Brain microvascular endothelial cell (primary cell): ENCODE results near the gene HOXB9.

ENCODE experiments used
- DNase-seq: peaks from one replicate; pipeline ENCODE4 v3.0.0-alpha.2; 2020
- H3K27ac ChIP-seq: fragments of 250-450 bp; sonication (Bioruptor Pico); 2 replicates; pipeline ENCODE4 v1.5.1; 2020; ENCODE audit warnings: mild to moderate bottlenecking, moderate library complexity
- H3K27me3 ChIP-seq: fragments of 250-450 bp; sonication (Bioruptor Pico); replicated peaks from 2 replicates; pipeline ENCODE4 v1.5.1; 2020; ENCODE audit warnings: mild to moderate bottlenecking
- H3K36me3 ChIP-seq: fragments of 250-450 bp; sonication (Bioruptor Pico); replicated peaks from 2 replicates; pipeline ENCODE4 v1.5.1; 2020; ENCODE audit warnings: mild to moderate bottlenecking
- H3K4me3 ChIP-seq: 2 replicates; pipeline ENCODE4 v1.5.1; 2011; ENCODE audit warnings: low read depth, mild to moderate bottlenecking, control low read depth, low read length, moderate library complexity
- in situ Hi-C: cut with HindIII; loops from 2 replicates; pipeline ENCODE4 v1.10.0; 2017; ENCODE audit warnings: low sequenced_read_pairs, low pct_ligation_motif_present
- TF ChIP-seq, protein P1 (sequence below): IDR thresholded peaks from 2 replicates; pipeline ENCODE4 v1.5.1; 2011; ENCODE audit warnings: low read depth, mild to moderate bottlenecking, moderate library complexity, low read length, control low read depth, inconsistent platforms; ENCODE audit errors: missing control alignments

The HOXB9 gene

DNA sequence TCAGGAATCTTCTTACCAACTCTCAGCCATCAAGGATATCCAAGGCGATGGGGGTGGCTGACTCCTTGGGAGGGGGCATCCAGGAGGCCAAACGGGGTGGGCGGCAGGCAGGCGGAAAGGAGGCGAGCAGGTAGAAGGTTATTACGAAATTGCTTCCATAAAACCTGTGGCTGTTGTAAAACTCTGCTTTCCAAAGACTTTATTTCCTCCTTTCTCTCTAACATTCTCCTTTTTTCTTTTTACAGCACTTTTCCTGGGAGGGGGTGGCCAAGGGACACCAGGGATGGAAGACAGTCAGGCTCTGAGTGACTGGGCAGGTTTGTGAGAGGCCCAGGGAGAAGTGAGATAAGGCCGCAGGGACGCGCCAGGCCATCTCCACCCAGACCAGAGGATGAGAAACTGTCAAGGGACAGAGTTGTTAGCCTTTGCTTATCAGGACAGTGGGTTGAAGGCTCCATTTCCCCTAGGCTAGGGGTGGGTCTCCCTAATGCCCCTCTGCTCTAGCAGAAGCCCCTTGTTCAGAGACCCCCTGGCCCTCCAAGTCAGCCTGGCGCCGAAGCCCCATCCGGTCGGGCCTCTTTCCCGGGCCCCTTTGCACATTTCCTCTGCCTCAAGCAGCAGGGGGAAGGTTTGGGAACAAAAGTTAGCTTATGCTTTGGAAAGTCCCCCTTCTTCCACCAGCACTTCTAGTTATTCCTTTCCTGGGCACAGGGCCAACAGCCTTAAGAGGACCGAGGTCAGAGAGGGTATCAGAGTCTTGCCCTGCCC, 5.0 kb upstream of the HOXB9 start:
- TF ChIP-seq, protein P1, sequence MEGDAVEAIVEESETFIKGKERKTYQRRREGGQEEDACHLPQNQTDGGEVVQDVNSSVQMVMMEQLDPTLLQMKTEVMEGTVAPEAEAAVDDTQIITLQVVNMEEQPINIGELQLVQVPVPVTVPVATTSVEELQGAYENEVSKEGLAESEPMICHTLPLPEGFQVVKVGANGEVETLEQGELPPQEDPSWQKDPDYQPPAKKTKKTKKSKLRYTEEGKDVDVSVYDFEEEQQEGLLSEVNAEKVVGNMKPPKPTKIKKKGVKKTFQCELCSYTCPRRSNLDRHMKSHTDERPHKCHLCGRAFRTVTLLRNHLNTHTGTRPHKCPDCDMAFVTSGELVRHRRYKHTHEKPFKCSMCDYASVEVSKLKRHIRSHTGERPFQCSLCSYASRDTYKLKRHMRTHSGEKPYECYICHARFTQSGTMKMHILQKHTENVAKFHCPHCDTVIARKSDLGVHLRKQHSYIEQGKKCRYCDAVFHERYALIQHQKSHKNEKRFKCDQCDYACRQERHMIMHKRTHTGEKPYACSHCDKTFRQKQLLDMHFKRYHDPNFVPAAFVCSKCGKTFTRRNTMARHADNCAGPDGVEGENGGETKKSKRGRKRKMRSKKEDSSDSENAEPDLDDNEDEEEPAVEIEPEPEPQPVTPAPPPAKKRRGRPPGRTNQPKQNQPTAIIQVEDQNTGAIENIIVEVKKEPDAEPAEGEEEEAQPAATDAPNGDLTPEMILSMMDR: no peak
- no peak for DNase-seq
- no peak overlapping the region for H3K4me3 ChIP-seq
- in situ Hi-C loops: no loop called here
- peaks cover 98% of the 10 kb centered on the region for H3K27me3 ChIP-seq
- H3K36me3 ChIP-seq: no peaks in the 10 kb centered on the region
- no peak overlapping the region for H3K27ac ChIP-seq

DNA sequence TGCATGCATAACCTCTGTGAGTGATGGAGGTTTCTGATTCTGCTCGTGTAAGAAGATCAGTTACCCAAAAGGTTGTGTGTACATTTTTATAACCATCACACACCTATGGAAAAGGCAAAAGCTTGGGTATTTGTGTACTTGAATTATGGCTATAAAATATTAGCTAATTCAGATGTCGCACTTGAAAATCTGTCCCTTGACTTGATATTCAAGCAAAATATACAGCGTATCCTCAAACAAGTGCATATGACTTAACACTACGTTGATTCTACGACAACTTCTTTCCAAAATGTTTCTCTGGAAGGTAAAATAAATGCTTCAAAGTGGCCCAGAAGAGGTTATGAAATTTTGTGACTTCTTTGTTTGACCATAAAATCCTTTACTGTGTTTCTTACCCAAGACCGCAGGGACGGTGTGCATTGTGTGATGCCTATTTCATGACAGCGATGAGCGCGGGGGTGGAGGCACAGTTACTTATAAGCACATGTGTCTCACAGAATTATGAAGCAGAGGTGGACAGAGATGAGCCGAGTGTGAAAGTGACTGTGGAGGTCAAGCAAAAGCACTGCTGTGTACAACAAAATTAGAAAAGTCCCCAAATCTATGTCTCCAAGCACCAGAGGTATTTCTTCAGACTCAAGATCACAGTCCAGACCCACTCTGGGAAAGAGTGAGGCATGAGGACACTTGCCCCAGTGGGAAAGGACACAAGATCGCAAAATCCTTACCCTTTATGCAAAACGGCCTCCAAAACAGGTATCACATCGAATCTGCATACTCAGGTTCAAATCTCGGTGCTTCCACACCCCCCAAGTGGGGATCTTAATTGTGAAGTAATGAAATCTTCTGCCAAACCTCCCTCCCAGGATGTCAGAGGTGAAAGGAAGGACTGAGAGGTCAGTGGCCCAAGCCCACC, 4.1 kb upstream of the HOXB9 start:
- Histone ChIP-seq H3K4me3 (no peak overlapping the region), H3K36me3 (no peaks in the 10 kb centered on the region), H3K27ac (no peak overlapping the region), H3K27me3 (peaks cover 98% of the 10 kb centered on the region)
- no peak for DNase-seq
- TF ChIP-seq, protein P1: no peak
- in situ Hi-C loops: no loop called here

DNA sequence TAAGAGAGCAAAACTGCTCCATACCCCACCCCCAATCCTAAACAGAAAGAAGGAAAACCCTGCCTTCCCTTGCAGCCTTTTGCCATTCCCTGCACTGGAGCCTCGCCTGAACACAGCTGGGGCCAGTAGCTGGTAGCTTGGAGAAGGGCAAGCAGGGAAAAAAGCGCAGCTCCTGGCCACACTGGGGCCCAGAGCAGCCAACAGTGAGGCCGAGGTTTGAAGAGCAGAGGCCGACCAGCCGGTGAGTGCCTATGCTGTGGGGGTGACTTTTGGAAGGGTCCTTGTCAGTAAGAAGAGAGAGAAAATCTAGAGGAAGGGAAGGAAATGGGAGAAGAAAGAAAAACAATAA, 3.2 kb upstream of the HOXB9 start:
- peaks cover 98% of the 10 kb centered on the region for H3K27me3 ChIP-seq
- DNase-seq: no peak
- no peaks in the 10 kb centered on the region for H3K36me3 ChIP-seq
- no peak overlapping the region for H3K4me3 ChIP-seq
- TF ChIP-seq, protein P1: no peak
- in situ Hi-C loops: no loop called here
- H3K27ac ChIP-seq: no peak overlapping the region

DNA sequence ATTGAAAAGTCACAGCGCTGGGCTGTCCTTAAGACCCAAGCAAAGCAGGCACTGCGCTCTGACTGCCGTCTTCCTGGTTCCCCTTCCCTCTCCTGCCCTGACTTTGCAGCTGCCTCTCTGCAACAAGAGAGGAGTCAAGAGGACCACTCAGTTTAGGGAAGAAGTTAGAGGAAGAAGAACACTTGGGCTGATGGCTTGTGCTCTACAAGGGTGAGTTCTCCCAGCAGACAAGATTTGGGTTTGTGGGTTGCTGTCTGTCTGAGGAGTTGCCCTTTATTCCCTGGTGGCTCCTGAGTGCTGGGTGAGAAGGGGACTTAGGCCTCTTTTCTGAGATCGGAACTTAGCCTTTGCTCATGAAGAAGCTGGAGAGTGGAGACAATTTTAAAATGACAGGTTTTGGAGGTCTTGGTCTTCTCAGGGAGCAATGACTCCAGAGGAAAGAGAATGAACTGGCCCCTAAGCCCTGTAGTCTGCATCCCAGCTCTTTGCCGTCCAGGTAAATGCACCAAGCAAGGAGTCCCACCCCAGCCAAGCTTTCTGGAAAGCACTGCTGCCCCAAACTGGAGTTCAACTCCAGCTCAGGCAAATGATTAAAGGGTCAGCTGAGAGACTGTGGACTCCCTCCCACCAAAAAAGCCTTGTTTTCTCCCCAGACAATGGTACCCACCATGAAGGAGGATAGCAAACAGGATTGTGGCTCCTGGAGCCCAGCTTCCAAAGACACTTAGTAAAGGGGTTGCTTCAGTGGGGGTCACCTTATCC, 2.7 kb upstream of the HOXB9 start:
- Histone ChIP-seq H3K27ac (no peak overlapping the region), H3K27me3 (peaks cover 98% of the 10 kb centered on the region), H3K36me3 (no peaks in the 10 kb centered on the region), H3K4me3 (no peak overlapping the region)
- in situ Hi-C loops: no loop called here
- TF ChIP-seq, protein P1: no peak
- no peak for DNase-seq

DNA sequence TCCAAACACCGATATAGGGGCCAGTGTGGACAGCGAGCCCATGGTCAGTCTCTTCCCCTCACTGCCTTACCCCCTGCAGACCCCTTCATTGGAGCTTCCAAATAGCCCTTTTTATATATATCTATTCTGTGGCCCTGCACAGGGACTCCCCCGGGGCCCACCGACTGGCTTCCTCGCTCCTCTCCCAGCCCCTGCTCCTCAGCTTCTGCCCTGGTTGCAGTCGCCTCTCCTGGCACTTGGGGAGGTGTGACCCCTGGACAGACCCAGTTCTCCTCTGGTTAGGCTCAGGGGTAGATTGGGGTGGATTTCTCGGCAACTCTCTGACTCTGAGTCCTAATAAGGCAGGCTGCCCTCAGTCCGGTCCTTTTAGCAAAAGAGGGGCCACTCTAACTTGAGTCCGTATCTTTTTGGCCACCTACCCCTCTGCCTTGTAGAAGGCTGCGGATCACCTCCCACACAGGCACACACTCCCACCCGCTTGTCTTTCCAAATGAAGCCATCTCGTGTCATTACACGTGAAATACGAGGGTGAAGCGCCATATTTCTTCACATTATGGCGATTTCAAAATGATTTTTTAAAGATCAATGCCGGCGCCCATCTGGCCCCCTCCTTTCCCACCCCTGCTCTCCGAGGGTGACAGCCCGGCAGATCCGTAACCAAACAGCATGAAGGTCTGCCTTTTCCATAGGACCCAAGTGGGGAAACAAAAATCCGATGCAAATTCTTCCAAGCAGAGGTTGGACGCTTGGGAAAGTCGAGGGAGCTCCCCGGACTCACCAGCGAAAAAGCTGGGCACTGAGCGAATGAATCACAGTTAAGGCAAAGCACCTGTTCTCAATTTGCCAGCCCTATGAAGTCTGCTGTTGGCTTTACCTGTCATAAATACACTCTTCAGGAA, 1.7 kb upstream of the HOXB9 start:
- TF ChIP-seq, protein P1: no peak
- no peaks in the 10 kb centered on the region for H3K36me3 ChIP-seq
- H3K27me3 ChIP-seq: peaks cover 98% of the 10 kb centered on the region
- DNase-seq: no peak
- no peak overlapping the region for H3K4me3 ChIP-seq
- H3K27ac ChIP-seq: no peak overlapping the region
- in situ Hi-C loops: no loop called here
